ENCODE measurements around the gene ADAM10.

Gene ADAM10

DNA sequence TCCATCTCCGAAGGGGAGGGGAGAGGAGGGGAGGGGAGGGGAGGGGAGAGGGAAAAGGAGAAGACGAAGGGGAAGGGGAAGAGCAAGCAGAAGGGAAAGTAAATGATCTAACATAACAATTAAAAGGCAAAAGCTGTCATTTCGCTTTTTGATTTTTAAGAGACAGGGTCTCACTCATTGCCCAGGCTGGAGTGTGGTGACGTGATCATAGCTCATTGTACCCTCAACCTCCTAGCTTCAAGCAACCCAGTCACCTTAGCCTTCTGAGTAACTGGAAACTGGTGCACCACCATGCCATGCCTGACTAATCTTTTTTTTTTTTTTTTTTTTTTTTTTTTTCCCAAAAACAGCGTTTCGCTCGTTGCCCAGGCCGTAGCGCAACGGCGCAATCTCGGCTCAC, 22.6 kb downstream of the ADAM10 start:
- Histone ChIP-seq H3K9ac (no peak overlapping the region), H3K36me3 (ENCODE audit: insufficient read depth) (no peaks in the 10 kb centered on the region), H3K4me3 (IDR thresholded peaks at IDR 0.05; ENCODE audit: insufficient read depth, low read depth, low read length) (no peak overlapping the region), H2AFZ (ENCODE audit: low read depth) (no peak overlapping the region), H3K4me2 (no peak overlapping the region), H3K27me3 (ENCODE audit: insufficient read depth, low read depth) (no peaks in the 10 kb centered on the region), H4K20me1 (ENCODE audit: insufficient read depth) (peaks cover 20% of the 10 kb centered on the region; the same call in 1 of the 2 replicates), H3K79me2 (ENCODE audit: insufficient read depth, low read depth) (peaks cover 97% of the 10 kb centered on the region), H3K27ac (no peak overlapping the region), H3K4me1 (ENCODE audit: low read depth, poor library complexity, severe bottlenecking) (peaks cover 17% of the 10 kb centered on the region)
- TF ChIP-seq, protein P1, sequence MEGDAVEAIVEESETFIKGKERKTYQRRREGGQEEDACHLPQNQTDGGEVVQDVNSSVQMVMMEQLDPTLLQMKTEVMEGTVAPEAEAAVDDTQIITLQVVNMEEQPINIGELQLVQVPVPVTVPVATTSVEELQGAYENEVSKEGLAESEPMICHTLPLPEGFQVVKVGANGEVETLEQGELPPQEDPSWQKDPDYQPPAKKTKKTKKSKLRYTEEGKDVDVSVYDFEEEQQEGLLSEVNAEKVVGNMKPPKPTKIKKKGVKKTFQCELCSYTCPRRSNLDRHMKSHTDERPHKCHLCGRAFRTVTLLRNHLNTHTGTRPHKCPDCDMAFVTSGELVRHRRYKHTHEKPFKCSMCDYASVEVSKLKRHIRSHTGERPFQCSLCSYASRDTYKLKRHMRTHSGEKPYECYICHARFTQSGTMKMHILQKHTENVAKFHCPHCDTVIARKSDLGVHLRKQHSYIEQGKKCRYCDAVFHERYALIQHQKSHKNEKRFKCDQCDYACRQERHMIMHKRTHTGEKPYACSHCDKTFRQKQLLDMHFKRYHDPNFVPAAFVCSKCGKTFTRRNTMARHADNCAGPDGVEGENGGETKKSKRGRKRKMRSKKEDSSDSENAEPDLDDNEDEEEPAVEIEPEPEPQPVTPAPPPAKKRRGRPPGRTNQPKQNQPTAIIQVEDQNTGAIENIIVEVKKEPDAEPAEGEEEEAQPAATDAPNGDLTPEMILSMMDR (conservative IDR thresholded peaks at IDR 0.05; ENCODE audit: low read depth, low read length) = no peak

DNA sequence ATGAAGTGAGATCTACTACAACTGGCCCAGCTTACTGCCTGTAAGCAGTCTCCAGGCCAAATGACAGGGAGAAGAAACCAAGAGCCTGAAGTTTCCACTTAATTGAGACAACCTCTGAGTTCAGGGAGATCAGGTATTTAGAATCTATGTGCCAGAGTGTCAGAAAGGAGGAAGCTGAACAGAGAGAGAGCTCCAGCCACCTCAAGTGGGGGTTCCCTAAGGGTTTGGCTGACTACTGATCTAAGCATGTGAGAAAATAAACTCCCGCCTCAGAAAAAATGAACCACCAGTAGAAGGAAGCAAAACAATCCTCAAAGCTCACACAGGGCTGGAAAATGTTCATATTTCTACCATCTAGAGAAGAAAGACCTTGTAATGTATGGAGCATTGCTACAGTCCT, 25.0 kb downstream of the ADAM10 start:
- no peak overlapping the region for H3K4me2 ChIP-seq
- TF ChIP-seq, protein P1 (conservative IDR thresholded peaks at IDR 0.05; ENCODE audit: low read depth, low read length) = no peak
- H3K27ac ChIP-seq = no peak overlapping the region
- no peak overlapping the region for H2AFZ ChIP-seq (ENCODE audit: low read depth)
- peaks cover 10% of the 10 kb centered on the region for H3K4me1 ChIP-seq (ENCODE audit: low read depth, poor library complexity, severe bottlenecking)
- H3K79me2 ChIP-seq (ENCODE audit: insufficient read depth, low read depth) = peaks cover 94% of the 10 kb centered on the region
- no peaks in the 10 kb centered on the region for H3K27me3 ChIP-seq (ENCODE audit: insufficient read depth, low read depth)
- H4K20me1 ChIP-seq (ENCODE audit: insufficient read depth) = 0 out of 2 replicates have a peak, but pooled peaks cover 8% of the 10 kb centered on the region
- no peaks in the 10 kb centered on the region for H3K36me3 ChIP-seq (ENCODE audit: insufficient read depth)
- H3K4me3 ChIP-seq (IDR thresholded peaks at IDR 0.05; ENCODE audit: insufficient read depth, low read depth, low read length) = no peak overlapping the region
- no peak overlapping the region for H3K9ac ChIP-seq

DNA sequence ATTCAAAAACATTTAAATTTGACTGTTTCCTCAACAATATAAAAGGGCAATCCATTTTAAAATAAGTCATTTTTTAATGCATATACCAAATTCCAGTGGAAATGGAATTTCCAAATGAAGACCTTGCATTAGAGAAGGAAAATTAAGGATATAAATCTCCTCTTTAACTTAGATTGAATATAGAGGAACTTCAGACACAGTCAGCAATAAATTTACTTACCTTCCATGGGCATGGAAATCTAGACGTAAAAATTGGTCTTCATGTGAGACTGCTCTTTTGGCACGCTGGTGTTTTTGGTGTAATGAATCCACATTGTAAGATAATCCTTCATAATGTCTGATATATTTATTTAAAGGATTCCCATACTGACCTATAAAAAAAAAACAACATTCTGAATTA, 32.1 kb downstream of the ADAM10 start:
- TF ChIP-seq, protein P1 (conservative IDR thresholded peaks at IDR 0.05; ENCODE audit: low read depth, low read length) = no peak
- peaks cover 15% of the 10 kb centered on the region for H3K4me1 ChIP-seq (ENCODE audit: low read depth, poor library complexity, severe bottlenecking)
- no peak overlapping the region for H3K9ac ChIP-seq
- no peak overlapping the region for H3K4me3 ChIP-seq (IDR thresholded peaks at IDR 0.05; ENCODE audit: insufficient read depth, low read depth, low read length)
- peaks cover 46% of the 10 kb centered on the region for H3K79me2 ChIP-seq (ENCODE audit: insufficient read depth, low read depth)
- H3K4me2 ChIP-seq = no peak overlapping the region
- H3K27me3 ChIP-seq (ENCODE audit: insufficient read depth, low read depth) = no peaks in the 10 kb centered on the region
- H2AFZ ChIP-seq (ENCODE audit: low read depth) = no peak overlapping the region
- H4K20me1 ChIP-seq (ENCODE audit: insufficient read depth) = no peaks in the 10 kb centered on the region
- no peak overlapping the region for H3K27ac ChIP-seq
- no peaks in the 10 kb centered on the region for H3K36me3 ChIP-seq (ENCODE audit: insufficient read depth)

DNA sequence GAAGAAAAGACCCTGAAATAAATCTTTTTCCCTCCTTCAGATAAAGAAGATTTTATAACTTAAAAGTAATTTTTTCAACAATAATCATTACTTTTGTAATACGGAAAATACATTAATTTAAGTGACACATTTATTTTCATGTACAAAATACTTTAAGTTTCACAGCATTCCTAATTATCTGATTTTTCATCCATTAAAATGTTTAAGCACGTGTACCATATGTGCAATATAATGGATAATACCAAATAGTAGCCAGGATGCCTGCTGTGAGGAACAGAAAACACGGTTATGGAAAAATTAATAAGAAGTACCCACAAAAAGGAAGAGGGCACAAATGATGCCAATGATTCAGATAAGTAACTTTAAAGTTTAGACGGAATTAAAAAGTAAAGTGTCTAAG, 33.5 kb downstream of the ADAM10 start:
- no peak overlapping the region for H3K4me3 ChIP-seq (IDR thresholded peaks at IDR 0.05; ENCODE audit: insufficient read depth, low read depth, low read length)
- H3K27ac ChIP-seq = no peak overlapping the region
- H2AFZ ChIP-seq (ENCODE audit: low read depth) = no peak overlapping the region
- H3K36me3 ChIP-seq (ENCODE audit: insufficient read depth) = no peaks in the 10 kb centered on the region
- H3K4me2 ChIP-seq = no peak overlapping the region
- no peak overlapping the region for H3K9ac ChIP-seq
- peaks cover 15% of the 10 kb centered on the region for H3K4me1 ChIP-seq (ENCODE audit: low read depth, poor library complexity, severe bottlenecking)
- H3K27me3 ChIP-seq (ENCODE audit: insufficient read depth, low read depth) = no peaks in the 10 kb centered on the region
- TF ChIP-seq, protein P1 (conservative IDR thresholded peaks at IDR 0.05; ENCODE audit: low read depth, low read length) = no peak
- H3K79me2 ChIP-seq (ENCODE audit: insufficient read depth, low read depth) = peaks cover 44% of the 10 kb centered on the region; the same call in 1 of the 2 replicates
- H4K20me1 ChIP-seq (ENCODE audit: insufficient read depth) = no peaks in the 10 kb centered on the region

Measured in KMS-11 (cell line).